ENCODE data around the gene H1-8.
"Not testable (repeated sequence)": the region's sequence is repeated elsewhere in the genome, so short reads cannot be mapped to it uniquely, and the experiment has no call there.

Gene H1-8

GRCh38 chr3:129543156-129543790, at the start of gene H1-8:
Gene H1-8, plus strand, starts transcription at chr3:129543175. Its CDS starts 44 bp downstream, at chr3:129543219.
- no peak for DNase-seq

GRCh38 chr3:129493206-129493605, 49.8 kb upstream of the H1-8 start:
- no peak for DNase-seq

- not testable (repeated sequence) for DNase-seq
Observed at GRCh38 chr3:129494499-129494898, 48.5 kb upstream of the H1-8 start.

- not testable (repeated sequence) for DNase-seq
Observed at GRCh38 chr3:129495006-129495639, 47.9 kb upstream of the H1-8 start.

- DNase-seq: not testable (repeated sequence)
Observed at GRCh38 chr3:129497876-129498275, 45.1 kb upstream of the H1-8 start.

GRCh38 chr3:129498603-129499488, 44.1 kb upstream of the H1-8 start:
- DNase-seq: not testable (repeated sequence)

- DNase-seq: not testable (repeated sequence)
Observed at GRCh38 chr3:129499604-129500333, 43.2 kb upstream of the H1-8 start.

- no peak for DNase-seq
Observed at GRCh38 chr3:129500334-129500658, 42.7 kb upstream of the H1-8 start.

GRCh38 chr3:129501630-129502029, 41.3 kb upstream of the H1-8 start:
- DNase-seq: no peak

GRCh38 chr3:129502641-129503408, 40.1 kb upstream of the H1-8 start:
- DNase-seq: peak; percentile 79

- peak; percentile 79 for DNase-seq
Observed at GRCh38 chr3:129503471-129504291, 39.3 kb upstream of the H1-8 start.

GRCh38 chr3:129504471-129505100, 38.4 kb upstream of the H1-8 start:
- DNase-seq: no peak

- DNase-seq: peak; percentile 19
Observed at GRCh38 chr3:129505341-129505740, 37.6 kb upstream of the H1-8 start.

- peak; percentile 86 for DNase-seq
Observed at GRCh38 chr3:129506231-129506742, 36.7 kb upstream of the H1-8 start.

GRCh38 chr3:129507181-129507831, 35.7 kb upstream of the H1-8 start:
- DNase-seq: peak; percentile 43

GRCh38 chr3:129512595-129512994, 30.4 kb upstream of the H1-8 start:
- no peak for DNase-seq

GRCh38 chr3:129513705-129514104, 29.3 kb upstream of the H1-8 start:
- DNase-seq: no peak

- DNase-seq: no peak
Observed at GRCh38 chr3:129514110-129514509, 28.9 kb upstream of the H1-8 start.

GRCh38 chr3:129514563-129514962, 28.4 kb upstream of the H1-8 start:
- no peak for DNase-seq

Data from NCI-H1092 (cell line).